B cell (primary cell): Measurements from ENCODE around the gene PRSS36. TPM values are rescaled to one million over a fixed set of nuclear protein-coding genes. Genes with fewer than 3 reads are reported as not detected.

Source experiments
- ATAC-seq: fragments of 200-7000 bp; cut with Tn5 transposase; one replicate; pipeline ENCODE4 v1.10.0; 2021; ENCODE audit warnings: low read depth, mild to moderate bottlenecking, moderate number of reproducible peaks, moderate library complexity
- CTCF ChIA-PET: fragments of 350-600 bp; sonication (Branson Sonifier 250); formaldehyde crosslinking; loops from one replicate; lab custom pipeline; 2021; ENCODE audit warnings: antibody characterized with exemption, inconsistent platforms; lab: Charles Lee
- POLR2A ChIA-PET: fragments of 350-600 bp; sonication (Branson Sonifier 250); formaldehyde crosslinking; loops from one replicate; lab custom pipeline; 2021; ENCODE audit warnings: antibody characterized with exemption; lab: Charles Lee
- DNase-seq: peaks from one replicate; pipeline ENCODE4 v3.0.0; 2013
- H2AFZ ChIP-seq: 2 replicates; pipeline ENCODE4 v1.6.1; 2012; ENCODE audit warnings: mild to moderate bottlenecking, low read depth, low read length; ENCODE audit not compliant: insufficient read depth, poor library complexity, severe bottlenecking
- H3K27ac ChIP-seq, 2 donors: 1 replicate in 1 of 2; 2 replicates in 1 of 2; pipeline ENCODE4 v1.5.1; 2012 to 2013; ENCODE audit warnings: low read length in 2 of 2, mild to moderate bottlenecking in 2 of 2, moderate library complexity in 1 of 2
- H3K27me3 ChIP-seq, 4 experiments: fragments of 200-600 bp in 1 of 4; sonication (generic) in 1 of 4; replicated peaks in 1 of 4; 1 replicate in 2 of 4; 2 replicates in 2 of 4; pipeline versions ENCODE4 v1.6.1 to v1.7.0; 2013 to 2016; ENCODE audit warnings: low read length in 3 of 4, mild to moderate bottlenecking in 2 of 4, mixed read lengths in 1 of 4, moderate library complexity in 1 of 4; ENCODE audit not compliant: insufficient read depth in 4 of 4, control insufficient read depth in 3 of 4; ENCODE audit errors: control extremely low read depth in 1 of 4
- H3K36me3 ChIP-seq, 2 experiments: replicated peaks in 1 of 2; 1 replicate in 1 of 2; 2 replicates in 1 of 2; pipeline versions ENCODE4 v1.6.1 to v1.7.1; 2013; ENCODE audit warnings: low read length in 1 of 2; ENCODE audit not compliant: insufficient read depth in 2 of 2, control insufficient read depth in 1 of 2; ENCODE audit errors: control extremely low read depth in 1 of 2, extremely low read depth in 1 of 2
- H3K4me1 ChIP-seq, 2 donors: fragments of 200-600 bp in 1 of 2; sonication (generic) in 1 of 2; 1 replicate in 1 of 2; 2 replicates in 1 of 2; pipeline versions ENCODE4 v1.5.1 to v1.6.1; 2013 to 2017; ENCODE audit warnings: low read length in 2 of 2; ENCODE audit not compliant: control insufficient read depth in 2 of 2, insufficient read depth in 2 of 2
- H3K4me2 ChIP-seq: replicated peaks from 2 replicates; pipeline ENCODE3; 2012; ENCODE audit warnings: mild to moderate bottlenecking, low read depth, low read length; ENCODE audit not compliant: poor library complexity, severe bottlenecking
- H3K4me3 ChIP-seq, 5 experiments: fragments of 200-600 bp in 1 of 5; sonication (generic) in 1 of 5; 1 replicate in 3 of 5; 2 replicates in 2 of 5; pipeline versions ENCODE4 v1.5.1 to v1.7.0; 2011 to 2016; ENCODE audit warnings: low read length in 4 of 5, mild to moderate bottlenecking in 4 of 5, low read depth in 2 of 5, control low read depth in 1 of 5, moderate library complexity in 1 of 5; ENCODE audit not compliant: insufficient read depth in 1 of 5; ENCODE audit errors: control extremely low read depth in 1 of 5, extremely low read depth in 1 of 5
- H3K79me2 ChIP-seq: fragments of 200-600 bp; sonication (generic); one replicate; pipeline ENCODE4 v1.6.0; 2016; ENCODE audit warnings: low read length; ENCODE audit not compliant: control insufficient read depth, insufficient read depth
- H3K9ac ChIP-seq: fragments of 200-600 bp; sonication (generic); 2 replicates; pipeline ENCODE4 v1.6.1; 2017; ENCODE audit warnings: mild to moderate bottlenecking, low read length, moderate library complexity
- H3K9me3 ChIP-seq, 3 donors: one replicate each; pipeline versions ENCODE4 v1.6.1 to v1.7.1; 2013; ENCODE audit warnings: low read length in 2 of 3; ENCODE audit not compliant: control insufficient read depth in 2 of 3, insufficient read depth in 1 of 3; ENCODE audit errors: control extremely low read depth in 1 of 3
- H4K20me1 ChIP-seq: 2 replicates; pipeline ENCODE4 v1.6.0; 2012; ENCODE audit warnings: mild to moderate bottlenecking, low read length; ENCODE audit not compliant: insufficient read depth, control insufficient read depth, poor library complexity, severe bottlenecking
- H3K27ac Mint-ChIP-seq: one replicate; pipeline ENCODE4 v1.8.0; 2021; ENCODE audit warnings: mixed read lengths
- H3K27me3 Mint-ChIP-seq: one replicate; pipeline ENCODE4 v1.8.0; 2021; ENCODE audit warnings: mixed read lengths
- H3K4me1 Mint-ChIP-seq: one replicate; pipeline ENCODE4 v1.8.0; 2021; ENCODE audit warnings: mixed read lengths
- H3K4me3 Mint-ChIP-seq: one replicate; pipeline ENCODE4 v1.8.0; 2021; ENCODE audit warnings: mixed read lengths
- H3K9me3 Mint-ChIP-seq: one replicate; pipeline ENCODE4 v1.8.0; 2022; ENCODE audit warnings: mixed read lengths; ENCODE audit not compliant: insufficient read depth
- CTCF ChIP-seq: fragments of 200-600 bp; IDR thresholded peaks from one replicate; pipeline ENCODE4 v1.8.0; 2022; ENCODE audit warnings: antibody characterized with exemption, mild to moderate bottlenecking
- EZH2 ChIP-seq: IDR thresholded peaks from 2 replicates; pipeline ENCODE4 v1.6.1; 2012; ENCODE audit warnings: borderline replicate concordance, low read depth, mild to moderate bottlenecking, moderate library complexity, low read length; ENCODE audit not compliant: insufficient read depth, poor library complexity, severe bottlenecking
- WGBS: methylation state at CpG from one replicate; pipeline ENCODE4 v1.1.5; 2013; ENCODE audit warnings: missing lambda C conversion rate; ENCODE audit not compliant: insufficient coverage; 5-methylcytosine and 5-hydroxymethylcytosine counted together
- intact Hi-C: fragments of 100-400 bp; cut with micrococcal nuclease; formaldehyde crosslinking; loops from one replicate; pipeline ENCODE4 v1.10.0; 2022
- polyA plus RNA-seq: library from polyadenylated mRNA; depleted of rRNA; stranded (reverse); fragments of >200 nt; gene quantifications from 2 replicates; pipeline ENCODE4 v1.2.3, GENCODE V29; 2012
- total RNA-seq, 2 donors: library from RNA; stranded (reverse); fragments of 120-200 nt in 1 of 2; gene quantifications; 1 replicate in 1 of 2; 2 replicates in 1 of 2; pipeline versions ENCODE4 v1.2.3 to v1.2.4, GENCODE V29; 2013 to 2022

Gene PRSS36
- total and polyA plus RNA-seq, 2 donors (not counting 1 experiment from before 2014, with no cell fraction given), result 1.0 to 1.6 TPM

GRCh38 chr16:31130899-31131298 lies 19.0 kb downstream of the PRSS36 start:
- 95% methylated on average over 3 of the region's 6 CpGs for WGBS

More at GRCh38 chr16:31130899-31131298, 19.0 kb downstream of the PRSS36 start:
- H3K36me3 ChIP-seq, result peaks cover 0 to 52% of the 10 kb centered on the region in 2 experiments
- TF ChIP-seq CTCF (no peak), EZH2 (no peak)
- DNase-seq, result no peak
- H3K27ac ChIP-seq, result no peak overlapping the region
- H3K4me1 ChIP-seq, result no peaks in the 10 kb centered on the region
- no peaks in the 10 kb centered on the region for H3K9me3 ChIP-seq
- ChIA-PET CTCF (interaction anchor here (1.0 to 1.2 kb wide), 2 partner anchors 16 to 32 kb away, joined by 3 read pairs; no protein-coding TSS in a partner anchor), POLR2A (interaction anchor here (0.6 kb wide), 1 partner anchor 15 kb away, joined by 3 read pairs; no protein-coding TSS in a partner anchor)
- no peak overlapping the region for H3K4me3 ChIP-seq
- H3K27me3 ChIP-seq, result no peaks in the 10 kb centered on the region
- Mint-ChIP-seq H3K4me1 (no peaks in the 10 kb centered on the region), H3K4me3 (no peak overlapping the region), H3K27me3 (no peaks in the 10 kb centered on the region), H3K9me3 (no peaks in the 10 kb centered on the region), H3K27ac (no peak overlapping the region)
- intact Hi-C loops, result no loop called here
- H2AFZ ChIP-seq, result no peak overlapping the region
- no peak for ATAC-seq
- no peak overlapping the region for H3K9ac ChIP-seq
- H3K4me2 ChIP-seq, result no peak overlapping the region
- peaks cover 8% of the 10 kb centered on the region for H3K79me2 ChIP-seq
- no peaks in the 10 kb centered on the region for H4K20me1 ChIP-seq
